Spleen (tissue), 7 donors: ENCODE measurements around the gene CABP1.

Experiments used
- POLR2A ChIP-seq, 3 donors: fragments of 450-650 bp; IDR thresholded peaks; one replicate each; pipeline ENCODE4 v1.5.1; 2017; ENCODE audit warnings: antibody characterized with exemption in 3 of 3, mild to moderate bottlenecking in 1 of 3
- POLR2AphosphoS5 ChIP-seq, 3 donors: sonication (generic); formaldehyde crosslinking; IDR thresholded peaks; one replicate each; pipeline ENCODE4 v1.5.1; 2017; ENCODE audit warnings: antibody characterized with exemption in 3 of 3
- TF ChIP-seq, protein P1 (sequence below), 11 experiments: fragments of 200-600 bp in 7 of 11; fragments of 450-650 bp in 4 of 11; sonication (generic) in 4 of 11; IDR thresholded peaks in 8 of 11; conservative IDR thresholded peaks in 3 of 11; 1 replicate in 7 of 11; 2 replicates in 4 of 11; pipeline versions ENCODE4 v1.4.0 to v1.8.0; 2016 to 2021; ENCODE audit warnings: antibody characterized with exemption in 11 of 11, inconsistent platforms in 4 of 11, mild to moderate bottlenecking in 1 of 11
- donor health status: DM: no; HTN: no; CAD: no; lungs with moderate emphysema.
- donor health status: DM: no; HTN: no; CAD: no.
- donor health status: DM: no; HTN: no; CAD: no.

DNA sequence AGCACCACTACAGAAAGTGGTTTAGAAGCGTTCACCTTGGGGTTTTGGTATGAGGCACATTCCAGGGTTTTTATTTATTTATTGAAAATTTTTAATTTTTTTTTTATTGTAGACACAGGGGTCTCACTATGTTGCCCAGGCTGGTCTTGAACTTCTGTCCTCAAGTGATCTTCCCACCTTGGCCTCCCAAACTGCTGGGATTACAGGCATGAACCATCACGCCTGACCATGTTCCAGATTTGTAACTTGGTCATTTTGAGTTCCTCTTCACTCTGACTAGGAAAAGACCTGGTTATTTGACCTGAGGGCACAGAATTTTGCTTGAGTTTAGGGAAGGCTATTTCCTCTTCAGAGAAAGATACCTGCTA is 49.6 kb downstream of the CABP1 start:
- TF ChIP-seq, protein P1, sequence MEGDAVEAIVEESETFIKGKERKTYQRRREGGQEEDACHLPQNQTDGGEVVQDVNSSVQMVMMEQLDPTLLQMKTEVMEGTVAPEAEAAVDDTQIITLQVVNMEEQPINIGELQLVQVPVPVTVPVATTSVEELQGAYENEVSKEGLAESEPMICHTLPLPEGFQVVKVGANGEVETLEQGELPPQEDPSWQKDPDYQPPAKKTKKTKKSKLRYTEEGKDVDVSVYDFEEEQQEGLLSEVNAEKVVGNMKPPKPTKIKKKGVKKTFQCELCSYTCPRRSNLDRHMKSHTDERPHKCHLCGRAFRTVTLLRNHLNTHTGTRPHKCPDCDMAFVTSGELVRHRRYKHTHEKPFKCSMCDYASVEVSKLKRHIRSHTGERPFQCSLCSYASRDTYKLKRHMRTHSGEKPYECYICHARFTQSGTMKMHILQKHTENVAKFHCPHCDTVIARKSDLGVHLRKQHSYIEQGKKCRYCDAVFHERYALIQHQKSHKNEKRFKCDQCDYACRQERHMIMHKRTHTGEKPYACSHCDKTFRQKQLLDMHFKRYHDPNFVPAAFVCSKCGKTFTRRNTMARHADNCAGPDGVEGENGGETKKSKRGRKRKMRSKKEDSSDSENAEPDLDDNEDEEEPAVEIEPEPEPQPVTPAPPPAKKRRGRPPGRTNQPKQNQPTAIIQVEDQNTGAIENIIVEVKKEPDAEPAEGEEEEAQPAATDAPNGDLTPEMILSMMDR (IDR thresholded peaks at IDR 0.05 in 8 of 11, conservative IDR thresholded peaks at IDR 0.05 in 3 of 11): no peak
- TF ChIP-seq POLR2A (IDR thresholded peaks at IDR 0.05) (no peak), POLR2AphosphoS5 (IDR thresholded peaks at IDR 0.05) (no peak)
